Measurements from ENCODE around the gene UBE2R2. TPM values are rescaled to one million over a fixed set of nuclear protein-coding genes. Genes with fewer than 3 reads are reported as not detected.
"Not testable (repeated sequence)": the region's sequence is repeated elsewhere in the genome, so short reads cannot be mapped to it uniquely, and the experiment has no call there.

UBE2R2 gene
- total and polyA plus RNA-seq, 2 of the 4 experiments (the other 2 are of a cell fraction), result 12.7 to 24.8 TPM

DNA sequence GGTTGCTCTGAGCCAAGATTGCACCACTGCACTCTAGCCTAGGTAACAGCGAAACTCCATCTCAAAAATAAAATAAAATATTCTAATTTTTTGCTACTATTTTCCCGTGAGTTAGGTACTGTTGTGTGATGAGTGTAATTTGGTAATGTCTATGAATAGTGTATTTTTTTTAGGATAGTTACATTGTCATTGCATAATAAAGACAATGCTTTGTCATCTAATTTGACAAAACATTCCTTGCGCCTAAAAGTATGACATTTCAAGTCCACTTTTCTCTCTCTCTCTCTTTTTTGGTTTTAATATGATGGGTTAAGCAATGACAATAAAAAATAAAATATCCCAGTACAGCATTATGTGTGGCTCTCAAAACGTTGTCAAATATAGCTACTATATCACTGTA lies 29.3 kb downstream of the UBE2R2 start:
- H3K79me1 ChIP-seq (ENCODE audit: low read depth in 1 of 2, low read length in 2 of 2), result peaks cover 0 to 64% of the 10 kb centered on the region in 2 experiments
- DNase-seq (no peak), ATAC-seq (ENCODE audit: low read depth) (no peak)
- no peak overlapping the region for H3K18ac ChIP-seq (ENCODE audit: low read depth, low read length)
- peaks cover 90% of the 10 kb centered on the region for H4K20me1 ChIP-seq (ENCODE audit: insufficient read depth, low read length)
- intact Hi-C loops (cut with micrococcal nuclease) (no loop called here), dilution Hi-C loops (cut with HindIII; ENCODE audit: low sequenced_read_pairs, unreplicated experiment) (no loop called here), in situ Hi-C loops (cut with MboI; ENCODE audit: low sequenced_read_pairs) (no loop called here)
- no peak overlapping the region for H2BK20ac ChIP-seq (ENCODE audit: low read depth, low read length)
- no CpG with 5 or more reads among the region's 4 CpGs for WGBS, 2 experiments (ENCODE audit: extremely low coverage in 2 of 2, insufficient read length in 1 of 2)
- H3K27me3 ChIP-seq (ENCODE audit: control insufficient read depth, insufficient read depth, low read length), result no peaks in the 10 kb centered on the region
- peaks cover 4% of the 10 kb centered on the region for H3K4me1 ChIP-seq (ENCODE audit: control insufficient read depth, insufficient read depth, low read length)
- H3K9me1 ChIP-seq (ENCODE audit: insufficient read depth, low read length), result peaks cover 10% of the 10 kb centered on the region; the same call in 1 of the 2 replicates
- no peak overlapping the region for H3K56ac ChIP-seq (ENCODE audit: extremely low read depth, insufficient read depth, low read length)
- no peak overlapping the region for H3K14ac ChIP-seq (replicated peaks; ENCODE audit: low read depth, low read length)
- H4K8ac ChIP-seq (ENCODE audit: low read depth in 2 of 2, low read length in 2 of 2), result no peak overlapping the region
- H3K9ac ChIP-seq (ENCODE audit: low read depth, low read length), result no peak overlapping the region
- CTCF ChIA-PET, result interaction anchor here (0.5 to 0.7 kb wide), 3 partner anchors 13 to 281 kb away, joined by 3 to 5 read pairs (median 4); no protein-coding TSS in a partner anchor
- no peak overlapping the region for H4K5ac ChIP-seq (ENCODE audit: low read depth, low read length)
- H3K36me3 ChIP-seq (ENCODE audit: control insufficient read depth, insufficient read depth, low read length), result no peaks in the 10 kb centered on the region
- no peak overlapping the region for H2BK5ac ChIP-seq (ENCODE audit: low read depth, low read length, poor library complexity, severe bottlenecking)
- H3K4ac ChIP-seq (ENCODE audit: low read depth, low read length), result no peak overlapping the region
- POLR2A ChIA-PET (ENCODE audit: unreplicated experiment), result interaction anchor here (0.5 kb wide), 1 partner anchor 88 kb away, joined by 3 read pairs; no protein-coding TSS in a partner anchor
- no TSS peak for BruUV-seq (replicated peaks)
- no peak overlapping the region for H3K4me3 ChIP-seq (ENCODE audit: insufficient read depth, low read depth, low read length)
- no peak overlapping the region for H2AK5ac ChIP-seq (ENCODE audit: low read depth, low read length)
- H2AK9ac ChIP-seq (replicated peaks; ENCODE audit: low read depth, low read length, poor library complexity), result no peak overlapping the region
- no peak overlapping the region for H2AFZ ChIP-seq (replicated peaks; ENCODE audit: low read length, poor library complexity)
- no peak overlapping the region for H3K4me2 ChIP-seq (ENCODE audit: low read depth, low read length)
- H2BK15ac ChIP-seq (ENCODE audit: low read depth, low read length), result no peak overlapping the region
- no peak overlapping the region for H2BK120ac ChIP-seq (ENCODE audit: low read depth, low read length)
- TF ChIP-seq MAFK (IDR thresholded peaks at IDR 0.05; ENCODE audit: low read depth, low read length) (no peak), CEBPB (IDR thresholded peaks at IDR 0.05; ENCODE audit: low read depth, low read length) (peak; percentile 86)
- H3K23ac ChIP-seq (ENCODE audit: low read depth, low read length), result no peak overlapping the region
- no peak overlapping the region for H4K91ac ChIP-seq (ENCODE audit: insufficient read depth, low read depth, low read length)
- H3K27ac ChIP-seq (ENCODE audit: insufficient read depth, low read length), result no peak overlapping the region
- no peaks in the 10 kb centered on the region for H3K9me3 ChIP-seq (ENCODE audit: control insufficient read depth, insufficient read depth, low read length)

DNA sequence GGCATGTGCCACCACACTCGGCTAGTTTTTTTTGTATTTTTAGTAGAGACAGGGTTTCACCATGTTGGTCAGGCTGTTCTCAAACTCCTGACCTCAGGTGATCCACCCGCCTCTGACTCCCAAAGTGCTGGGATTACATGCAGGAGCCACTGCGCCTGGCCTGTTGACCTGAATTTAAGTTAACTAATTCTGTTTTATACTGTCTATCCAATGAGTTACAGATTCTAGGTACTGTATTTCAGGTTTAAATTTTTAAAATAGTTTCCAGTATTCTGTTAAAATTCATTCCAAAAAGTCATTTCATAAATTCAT lies 30.9 kb downstream of the UBE2R2 start:
- H2AFZ ChIP-seq (replicated peaks; ENCODE audit: low read length, poor library complexity); POLR2A ChIA-PET (ENCODE audit: unreplicated experiment); H2BK5ac ChIP-seq (ENCODE audit: low read depth, low read length, poor library complexity, severe bottlenecking); dilution Hi-C loops (cut with HindIII; ENCODE audit: low sequenced_read_pairs, unreplicated experiment); H3K56ac ChIP-seq (ENCODE audit: extremely low read depth, insufficient read depth, low read length); H3K23ac ChIP-seq (ENCODE audit: low read depth, low read length); H3K36me3 ChIP-seq (ENCODE audit: control insufficient read depth, insufficient read depth, low read length); H3K4me2 ChIP-seq (ENCODE audit: low read depth, low read length); H3K4me1 ChIP-seq (ENCODE audit: control insufficient read depth, insufficient read depth, low read length); H3K14ac ChIP-seq (replicated peaks; ENCODE audit: low read depth, low read length); H2BK20ac ChIP-seq (ENCODE audit: low read depth, low read length); H2AK9ac ChIP-seq (replicated peaks; ENCODE audit: low read depth, low read length, poor library complexity); intact Hi-C loops (cut with micrococcal nuclease); ATAC-seq (ENCODE audit: low read depth); BruUV-seq (replicated peaks); in situ Hi-C loops (cut with MboI; ENCODE audit: low sequenced_read_pairs); H4K8ac ChIP-seq (ENCODE audit: low read depth in 2 of 2, low read length in 2 of 2); H3K4ac ChIP-seq (ENCODE audit: low read depth, low read length); H4K91ac ChIP-seq (ENCODE audit: insufficient read depth, low read depth, low read length); H3K9me3 ChIP-seq (ENCODE audit: control insufficient read depth, insufficient read depth, low read length); H2BK120ac ChIP-seq (ENCODE audit: low read depth, low read length); H4K5ac ChIP-seq (ENCODE audit: low read depth, low read length); H3K27me3 ChIP-seq (ENCODE audit: control insufficient read depth, insufficient read depth, low read length); H3K27ac ChIP-seq (ENCODE audit: insufficient read depth, low read length); H3K18ac ChIP-seq (ENCODE audit: low read depth, low read length); H2AK5ac ChIP-seq (ENCODE audit: low read depth, low read length); H3K9ac ChIP-seq (ENCODE audit: low read depth, low read length); DNase-seq; H2BK15ac ChIP-seq (ENCODE audit: low read depth, low read length); H3K4me3 ChIP-seq (ENCODE audit: insufficient read depth, low read depth, low read length): not testable (repeated sequence)
- Histone ChIP-seq H4K20me1 (ENCODE audit: insufficient read depth, low read length) (peaks cover 89% of the 10 kb centered on the region), H3K9me1 (ENCODE audit: insufficient read depth, low read length) (peaks cover 13% of the 10 kb centered on the region; the same call in 1 of the 2 replicates), H3K79me1 (ENCODE audit: low read depth in 1 of 2, low read length in 2 of 2) (peaks cover 0 to 69% of the 10 kb centered on the region in 2 experiments)
- CTCF ChIA-PET, result interaction anchor here (0.5 to 0.7 kb wide), 2 partner anchors 21 to 423 kb away, joined by 3 to 5 read pairs; no protein-coding TSS in a partner anchor
- WGBS, 2 experiments (ENCODE audit: extremely low coverage in 2 of 2, insufficient read length in 1 of 2), result no CpG with 5 or more reads among the region's 3 CpGs
